ACC112 (cell line): Measurements from ENCODE around the gene TCOF1.
A peak's percentile ranks its signal among the peaks of the same experiment; 100 is the strongest.

ENCODE experiments used
- H2AFZ ChIP-seq: fragments of 200-600 bp; sonication (generic); one replicate; pipeline ENCODE4 v1.6.0; 2017; ENCODE audit warnings: antibody characterized with exemption, low read length; ENCODE audit not compliant: unreplicated experiment
- H3K27ac ChIP-seq: fragments of 200-600 bp; sonication (generic); 2 replicates; pipeline ENCODE4 v1.5.1; 2014; ENCODE audit warnings: low read depth, mild to moderate bottlenecking, antibody characterized with exemption, low read length, moderate library complexity
- H3K27me3 ChIP-seq: fragments of 200-600 bp; sonication (generic); 2 replicates; pipeline ENCODE4 v1.6.1; 2014; ENCODE audit warnings: mild to moderate bottlenecking, antibody characterized with exemption, low read length, moderate library complexity, mixed read lengths; ENCODE audit not compliant: insufficient read depth
- H3K36me3 ChIP-seq: fragments of 200-600 bp; sonication (generic); 2 replicates; pipeline ENCODE4 v1.6.1; 2016; ENCODE audit warnings: mild to moderate bottlenecking, antibody characterized with exemption, low read length, moderate library complexity, mixed read lengths; ENCODE audit not compliant: insufficient read depth
- H3K4me1 ChIP-seq: fragments of 200-600 bp; sonication (generic); one replicate; pipeline ENCODE4 v1.6.1; 2016; ENCODE audit warnings: low read length, mixed read lengths; ENCODE audit not compliant: insufficient read depth, unreplicated experiment, control insufficient read depth
- H3K4me3 ChIP-seq: fragments of 200-600 bp; sonication (generic); 2 replicates; pipeline ENCODE4 v1.5.1; 2014; ENCODE audit warnings: mild to moderate bottlenecking, low read depth, low read length
- H3K79me2 ChIP-seq: fragments of 200-600 bp; sonication (generic); one replicate; pipeline ENCODE4 v1.6.0; 2016; ENCODE audit warnings: low read length; ENCODE audit not compliant: control insufficient read depth, unreplicated experiment, insufficient read depth

TCOF1 gene

GRCh38 chr5:150357326-150358260 is at the start of gene TCOF1:
TSS of gene TCOF1 (plus strand) at chr5:150357697. CDS start at chr5:150357747, 50 bp downstream.
- Histone ChIP-seq H3K4me1 (peaks cover 7% of the 10 kb centered on the region), H3K36me3 (peaks cover 9% of the 10 kb centered on the region; the same call in 1 of the 2 replicates), H2AFZ (peak within 1 kb of the TSS; percentile 93), H3K79me2 (peaks cover 34% of the 10 kb centered on the region), H3K4me3 (peak within 1 kb of the TSS; percentile 97), H3K27ac (peak within 1 kb of the TSS; percentile 36), H3K27me3 (no peaks in the 10 kb centered on the region)

- Histone ChIP-seq H3K4me1 (no peaks in the 10 kb centered on the region), H3K4me3 (no peak overlapping the region), H3K27ac (no peak overlapping the region), H3K27me3 (no peaks in the 10 kb centered on the region), H3K79me2 (no peaks in the 10 kb centered on the region), H3K36me3 (no peaks in the 10 kb centered on the region), H2AFZ (no peak overlapping the region)
These were observed 48.2 kb upstream of the TCOF1 start for GRCh38 chr5:150309101-150309885.

GRCh38 chr5:150309886-150310239 is 47.6 kb upstream of the TCOF1 start:
- H3K27ac ChIP-seq, result no peak overlapping the region
- no peaks in the 10 kb centered on the region for H3K4me1 ChIP-seq
- H3K79me2 ChIP-seq, result no peaks in the 10 kb centered on the region
- H3K4me3 ChIP-seq, result no peak overlapping the region
- no peaks in the 10 kb centered on the region for H3K27me3 ChIP-seq
- H2AFZ ChIP-seq, result no peak overlapping the region
- H3K36me3 ChIP-seq, result no peaks in the 10 kb centered on the region

GRCh38 chr5:150310246-150310645 is 47.3 kb upstream of the TCOF1 start:
- no peak overlapping the region for H3K27ac ChIP-seq

GRCh38 chr5:150311015-150311692 is 46.3 kb upstream of the TCOF1 start:
- no peaks in the 10 kb centered on the region for H3K27me3 ChIP-seq
- H3K4me1 ChIP-seq, result no peaks in the 10 kb centered on the region

More at GRCh38 chr5:150310246-150310645, 47.3 kb upstream of the TCOF1 start:
- Histone ChIP-seq H3K27me3 (no peaks in the 10 kb centered on the region), H2AFZ (no peak overlapping the region), H3K79me2 (no peaks in the 10 kb centered on the region), H3K36me3 (no peaks in the 10 kb centered on the region), H3K4me3 (no peak overlapping the region), H3K4me1 (no peaks in the 10 kb centered on the region)

GRCh38 chr5:150312518-150312917 is 45.0 kb upstream of the TCOF1 start:
- Histone ChIP-seq H3K27me3 (no peaks in the 10 kb centered on the region), H3K4me3 (no peak overlapping the region), H3K4me1 (peaks cover 9% of the 10 kb centered on the region), H3K79me2 (no peaks in the 10 kb centered on the region), H2AFZ (no peak overlapping the region), H3K27ac (no peak overlapping the region), H3K36me3 (no peaks in the 10 kb centered on the region)

More at GRCh38 chr5:150311015-150311692, 46.3 kb upstream of the TCOF1 start:
- Histone ChIP-seq H3K4me3 (no peak overlapping the region), H3K36me3 (no peaks in the 10 kb centered on the region), H3K79me2 (no peaks in the 10 kb centered on the region), H2AFZ (no peak overlapping the region), H3K27ac (no peak overlapping the region)

GRCh38 chr5:150313501-150313900 is 44.0 kb upstream of the TCOF1 start:
- Histone ChIP-seq H3K4me1 (peaks cover 19% of the 10 kb centered on the region), H3K4me3 (no peak overlapping the region), H3K27me3 (no peaks in the 10 kb centered on the region), H3K79me2 (no peaks in the 10 kb centered on the region), H3K36me3 (no peaks in the 10 kb centered on the region), H2AFZ (no peak overlapping the region), H3K27ac (no peak overlapping the region)

GRCh38 chr5:150313921-150314716 is 43.4 kb upstream of the TCOF1 start:
- Histone ChIP-seq H2AFZ (no peak overlapping the region), H3K4me1 (peaks cover 25% of the 10 kb centered on the region), H3K27me3 (no peaks in the 10 kb centered on the region), H3K4me3 (no peak overlapping the region), H3K79me2 (no peaks in the 10 kb centered on the region), H3K27ac (no peak overlapping the region), H3K36me3 (no peaks in the 10 kb centered on the region)

- H3K4me1 ChIP-seq, result peaks cover 36% of the 10 kb centered on the region
- no peak overlapping the region for H3K27ac ChIP-seq
- no peak overlapping the region for H2AFZ ChIP-seq
These were observed 42.3 kb upstream of the TCOF1 start for GRCh38 chr5:150315245-150315644.

GRCh38 chr5:150316320-150316719 is 41.2 kb upstream of the TCOF1 start:
- H3K79me2 ChIP-seq, result no peaks in the 10 kb centered on the region
- no peaks in the 10 kb centered on the region for H3K27me3 ChIP-seq
- no peak overlapping the region for H2AFZ ChIP-seq
- no peak overlapping the region for H3K4me3 ChIP-seq
- peaks cover 46% of the 10 kb centered on the region for H3K4me1 ChIP-seq
- peak overlapping the region; percentile 90 for H3K27ac ChIP-seq
- no peaks in the 10 kb centered on the region for H3K36me3 ChIP-seq

More at GRCh38 chr5:150315245-150315644, 42.3 kb upstream of the TCOF1 start:
- no peaks in the 10 kb centered on the region for H3K79me2 ChIP-seq
- H3K4me3 ChIP-seq, result no peak overlapping the region
- no peaks in the 10 kb centered on the region for H3K27me3 ChIP-seq
- H3K36me3 ChIP-seq, result no peaks in the 10 kb centered on the region
